Measurements from ENCODE around the gene HES3. TPM values are rescaled to one million over a fixed set of nuclear protein-coding genes. Genes with fewer than 3 reads are reported as not detected.

Gene HES3
- total and polyA plus RNA-seq, 10 of the 15 experiments (the other 5 are each of a cell fraction or from before 2014, with no cell fraction given), result not detected

DNA sequence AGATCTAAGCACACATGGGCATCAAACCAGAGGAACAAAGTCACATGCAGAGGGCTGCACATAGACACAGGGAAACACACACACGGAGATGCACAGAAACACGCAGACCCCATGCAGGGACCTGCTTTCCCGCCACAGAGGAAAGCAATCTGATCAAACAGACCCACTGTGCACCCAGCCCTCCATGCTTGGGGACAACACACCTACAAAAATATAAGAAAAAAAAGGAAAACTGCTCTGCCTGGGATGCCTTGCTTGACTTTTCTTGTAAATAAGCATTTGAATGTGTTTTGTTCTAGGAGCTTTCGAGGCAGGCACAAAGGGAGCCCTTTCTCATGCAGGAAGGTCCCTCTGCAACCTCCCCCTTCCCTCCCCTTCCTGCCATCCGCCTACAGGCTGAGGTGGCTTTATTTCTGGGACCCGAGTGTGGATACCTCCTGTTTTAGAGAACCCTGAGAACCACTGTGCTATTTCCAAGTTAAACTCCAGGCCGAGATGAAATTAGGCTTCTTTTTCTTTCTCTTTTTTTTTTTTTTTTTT is 4.7 kb upstream of the HES3 start:
- peaks cover 17 to 19% of the 10 kb centered on the region in 2 experiments for H3K27me3 ChIP-seq (replicated peaks in 1 of 2; ENCODE audit: control insufficient read depth in 2 of 2, insufficient read depth in 2 of 2, low read length in 1 of 2)
- ATAC-seq, result no peak
- POLR2A ChIA-PET, result no interaction called here

More for the DNA sequence above, 4.7 kb upstream of the HES3 start:
- TF ChIP-seq, protein P1, sequence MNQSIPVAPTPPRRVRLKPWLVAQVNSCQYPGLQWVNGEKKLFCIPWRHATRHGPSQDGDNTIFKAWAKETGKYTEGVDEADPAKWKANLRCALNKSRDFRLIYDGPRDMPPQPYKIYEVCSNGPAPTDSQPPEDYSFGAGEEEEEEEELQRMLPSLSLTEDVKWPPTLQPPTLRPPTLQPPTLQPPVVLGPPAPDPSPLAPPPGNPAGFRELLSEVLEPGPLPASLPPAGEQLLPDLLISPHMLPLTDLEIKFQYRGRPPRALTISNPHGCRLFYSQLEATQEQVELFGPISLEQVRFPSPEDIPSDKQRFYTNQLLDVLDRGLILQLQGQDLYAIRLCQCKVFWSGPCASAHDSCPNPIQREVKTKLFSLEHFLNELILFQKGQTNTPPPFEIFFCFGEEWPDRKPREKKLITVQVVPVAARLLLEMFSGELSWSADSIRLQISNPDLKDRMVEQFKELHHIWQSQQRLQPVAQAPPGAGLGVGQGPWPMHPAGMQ (IDR thresholded peaks at IDR 0.05; ENCODE audit: borderline replicate concordance), result no peak
- TF ChIP-seq, protein P2, sequence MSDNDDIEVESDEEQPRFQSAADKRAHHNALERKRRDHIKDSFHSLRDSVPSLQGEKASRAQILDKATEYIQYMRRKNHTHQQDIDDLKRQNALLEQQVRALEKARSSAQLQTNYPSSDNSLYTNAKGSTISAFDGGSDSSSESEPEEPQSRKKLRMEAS (IDR thresholded peaks at IDR 0.05; ENCODE audit: low read depth, low read length), result no peak
- TF ChIP-seq, protein P3, sequence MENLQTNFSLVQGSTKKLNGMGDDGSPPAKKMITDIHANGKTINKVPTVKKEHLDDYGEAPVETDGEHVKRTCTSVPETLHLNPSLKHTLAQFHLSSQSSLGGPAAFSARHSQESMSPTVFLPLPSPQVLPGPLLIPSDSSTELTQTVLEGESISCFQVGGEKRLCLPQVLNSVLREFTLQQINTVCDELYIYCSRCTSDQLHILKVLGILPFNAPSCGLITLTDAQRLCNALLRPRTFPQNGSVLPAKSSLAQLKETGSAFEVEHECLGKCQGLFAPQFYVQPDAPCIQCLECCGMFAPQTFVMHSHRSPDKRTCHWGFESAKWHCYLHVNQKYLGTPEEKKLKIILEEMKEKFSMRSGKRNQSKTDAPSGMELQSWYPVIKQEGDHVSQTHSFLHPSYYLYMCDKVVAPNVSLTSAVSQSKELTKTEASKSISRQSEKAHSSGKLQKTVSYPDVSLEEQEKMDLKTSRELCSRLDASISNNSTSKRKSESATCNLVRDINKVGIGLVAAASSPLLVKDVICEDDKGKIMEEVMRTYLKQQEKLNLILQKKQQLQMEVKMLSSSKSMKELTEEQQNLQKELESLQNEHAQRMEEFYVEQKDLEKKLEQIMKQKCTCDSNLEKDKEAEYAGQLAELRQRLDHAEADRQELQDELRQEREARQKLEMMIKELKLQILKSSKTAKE (IDR thresholded peaks at IDR 0.05; ENCODE audit: low read depth, poor library complexity, severe bottlenecking), result no peak
- no peak for TF ChIP-seq POU2F2 (IDR thresholded peaks at IDR 0.05; ENCODE audit: borderline replicate concordance, low read depth, low read length)
- TF ChIP-seq IKZF2 (IDR thresholded peaks at IDR 0.05), result no peak
- TF ChIP-seq CHD2 (IDR thresholded peaks at IDR 0.05; ENCODE audit: borderline replicate concordance, low read depth, low read length), result no peak
- TF ChIP-seq, protein P4, sequence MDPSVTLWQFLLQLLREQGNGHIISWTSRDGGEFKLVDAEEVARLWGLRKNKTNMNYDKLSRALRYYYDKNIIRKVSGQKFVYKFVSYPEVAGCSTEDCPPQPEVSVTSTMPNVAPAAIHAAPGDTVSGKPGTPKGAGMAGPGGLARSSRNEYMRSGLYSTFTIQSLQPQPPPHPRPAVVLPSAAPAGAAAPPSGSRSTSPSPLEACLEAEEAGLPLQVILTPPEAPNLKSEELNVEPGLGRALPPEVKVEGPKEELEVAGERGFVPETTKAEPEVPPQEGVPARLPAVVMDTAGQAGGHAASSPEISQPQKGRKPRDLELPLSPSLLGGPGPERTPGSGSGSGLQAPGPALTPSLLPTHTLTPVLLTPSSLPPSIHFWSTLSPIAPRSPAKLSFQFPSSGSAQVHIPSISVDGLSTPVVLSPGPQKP (IDR thresholded peaks at IDR 0.05; ENCODE audit: low read depth, low read length), result no peak
- TF ChIP-seq RAD21 (IDR thresholded peaks at IDR 0.05; ENCODE audit: insufficient read depth, low read depth, low read length), result no peak
- no peak for TF ChIP-seq MYB (IDR thresholded peaks at IDR 0.05; ENCODE audit: borderline replicate concordance, low read depth, low read length)
- intact Hi-C loops (cut with micrococcal nuclease; ENCODE audit: unreplicated experiment) (no loop called here), in situ Hi-C loops (cut with MboI) (no loop called here)
- H3K4me3 ChIP-seq, result no peak overlapping the region
- FAIRE-seq, result no peak
- peaks cover 12% of the 10 kb centered on the region for H3K79me2 ChIP-seq (ENCODE audit: control insufficient read depth, insufficient read depth, low read length)
- no peaks in the 10 kb centered on the region for H3K9me3 ChIP-seq (replicated peaks; ENCODE audit: control insufficient read depth, insufficient read depth, low read length)
- H3K27ac ChIP-seq (ENCODE audit: control insufficient read depth, insufficient read depth), result no peak overlapping the region
- H4K20me1 ChIP-seq (ENCODE audit: control insufficient read depth, insufficient read depth), result no peaks in the 10 kb centered on the region
- peaks cover 4% of the 10 kb centered on the region; the same call in 1 of the 2 replicates for H3K4me1 ChIP-seq (ENCODE audit: control insufficient read depth, insufficient read depth, low read length)
- H3K9ac ChIP-seq (ENCODE audit: control insufficient read depth, insufficient read depth, low read length), result no peak overlapping the region
- H3K36me3 ChIP-seq (ENCODE audit: control insufficient read depth in 2 of 2, insufficient read depth in 2 of 2, low read length in 1 of 2), result no peaks in the 10 kb centered on the region
- ChIA-PET RAD21 (ENCODE audit: unreplicated experiment) (interaction anchor here (1.5 kb wide), 1 partner anchor 31 kb away, joined by 3 read pairs; no protein-coding TSS in a partner anchor), SMC1A (ENCODE audit: uncharacterized antibody, unreplicated experiment) (interaction anchor here (0.6 to 2.2 kb wide), 3 partner anchors 8 to 247 kb away, joined by 3 to 6 read pairs (median 4); partner anchors contain the start of gene RNF207), CTCF (interaction anchor here (0.6 to 3.8 kb wide), 8 partner anchors 8 to 175 kb away, joined by 3 to 16 read pairs (median 6); partner anchors contain the start of gene RNF207)
- no peak overlapping the region for H3K4me2 ChIP-seq (ENCODE audit: control insufficient read depth, insufficient read depth)
- DNase-seq (ENCODE audit: low read depth, low spot score), result no peak
- BruUV-seq (replicated peaks), result no TSS peak
- WGBS (ENCODE audit: insufficient coverage, insufficient replicate concordance, low lambda C conversion rate, missing lambda C conversion rate), result 16% methylated on average over 7 of the region's 7 CpGs
- no peak overlapping the region for H2AFZ ChIP-seq (ENCODE audit: control insufficient read depth, low read depth, low read length)

All from GM12878 (cell line).